ENCODE results near the gene MGMT. TPM values are rescaled to one million over a fixed set of nuclear protein-coding genes. Genes with fewer than 3 reads are reported as not detected.

The MGMT gene
- total and polyA plus RNA-seq, 4 donors, result 9.9 to 39.6 (median 23.2) TPM

GRCh38 chr10:129547608-129548007, 80.6 kb downstream of the MGMT start:
- Histone ChIP-seq H3K36me3 (ENCODE audit: control insufficient read depth in 4 of 4, insufficient read depth in 4 of 4, low read length in 4 of 4) (peaks cover 0 to 6% (median under 1%) of the 10 kb centered on the region in 4 donors), H3K27me3 (ENCODE audit: control insufficient read depth in 3 of 3, insufficient read depth in 3 of 3, low read length in 2 of 3) (no peaks in the 10 kb centered on the region), H3K4me1 (ENCODE audit: control insufficient read depth in 5 of 5, insufficient read depth in 5 of 5, low read length in 5 of 5) (no peaks in the 10 kb centered on the region), H3K9me3 (ENCODE audit: control insufficient read depth in 4 of 4, insufficient read depth in 3 of 4, low read length in 3 of 4) (no peaks in the 10 kb centered on the region), H3K27ac (ENCODE audit: low read depth in 1 of 2, low read length in 1 of 2) (no peak overlapping the region), H3K4me3 (no peak overlapping the region), H3K9ac (ENCODE audit: insufficient read depth in 1 of 2, low read length in 2 of 2) (no peak overlapping the region)
- 83 to 90% methylated on average over 7 of the region's 7 CpGs for WGBS, 2 donors
- no peak for TF ChIP-seq CTCF (IDR thresholded peaks at IDR 0.05; ENCODE audit: control extremely low read depth, extremely low read depth)
- ATAC-seq (ENCODE audit: insufficient read depth, low FRiP score), result no peak
- DNase-seq, result no peak

GRCh38 chr10:129548600-129548999, 81.6 kb downstream of the MGMT start:
- 91 to 97% methylated on average over 10 of the region's 10 CpGs for WGBS, 2 donors
- TF ChIP-seq CTCF (IDR thresholded peaks at IDR 0.05; ENCODE audit: control extremely low read depth, extremely low read depth), result no peak
- no peaks in the 10 kb centered on the region for H3K4me1 ChIP-seq (ENCODE audit: control insufficient read depth in 5 of 5, insufficient read depth in 5 of 5, low read length in 5 of 5)

GRCh38 chr10:129550076-129550475, 83.0 kb downstream of the MGMT start:
- Histone ChIP-seq H3K36me3 (ENCODE audit: control insufficient read depth in 4 of 4, insufficient read depth in 4 of 4, low read length in 4 of 4) (peaks cover 0 to 6% (median 0%) of the 10 kb centered on the region in 4 donors), H3K27ac (ENCODE audit: low read depth in 1 of 2, low read length in 1 of 2) (no peak overlapping the region), H3K9me3 (ENCODE audit: control insufficient read depth in 4 of 4, insufficient read depth in 3 of 4, low read length in 3 of 4) (peaks cover 0 to 1% (median 0%) of the 10 kb centered on the region in 4 donors), H3K27me3 (ENCODE audit: control insufficient read depth in 3 of 3, insufficient read depth in 3 of 3, low read length in 2 of 3) (no peaks in the 10 kb centered on the region), H3K4me3 (no peak overlapping the region), H3K4me1 (ENCODE audit: control insufficient read depth in 5 of 5, insufficient read depth in 5 of 5, low read length in 5 of 5) (no peaks in the 10 kb centered on the region), H3K9ac (ENCODE audit: insufficient read depth in 1 of 2, low read length in 2 of 2) (no peak overlapping the region)
- 96 to 98% methylated on average over 16 of the region's 16 CpGs for WGBS, 2 donors
- no peak for TF ChIP-seq CTCF (IDR thresholded peaks at IDR 0.05; ENCODE audit: control extremely low read depth, extremely low read depth)
- ATAC-seq (ENCODE audit: insufficient read depth, low FRiP score) (no peak), DNase-seq (no peak)

More at GRCh38 chr10:129548600-129548999, 81.6 kb downstream of the MGMT start:
- Histone ChIP-seq H3K4me3 (no peak overlapping the region), H3K9me3 (ENCODE audit: control insufficient read depth in 4 of 4, insufficient read depth in 3 of 4, low read length in 3 of 4) (no peaks in the 10 kb centered on the region), H3K27me3 (ENCODE audit: control insufficient read depth in 3 of 3, insufficient read depth in 3 of 3, low read length in 2 of 3) (no peaks in the 10 kb centered on the region), H3K9ac (ENCODE audit: insufficient read depth in 1 of 2, low read length in 2 of 2) (no peak overlapping the region), H3K27ac (ENCODE audit: low read depth in 1 of 2, low read length in 1 of 2) (no peak overlapping the region), H3K36me3 (ENCODE audit: control insufficient read depth in 4 of 4, insufficient read depth in 4 of 4, low read length in 4 of 4) (peaks cover 0 to 6% (median 0%) of the 10 kb centered on the region in 4 donors)
- ATAC-seq (ENCODE audit: insufficient read depth, low FRiP score), result no peak
- no peak for DNase-seq

- Histone ChIP-seq H3K27me3 (ENCODE audit: control insufficient read depth in 3 of 3, insufficient read depth in 3 of 3, low read length in 2 of 3) (no peaks in the 10 kb centered on the region), H3K27ac (ENCODE audit: low read depth in 1 of 2, low read length in 1 of 2) (no peak overlapping the region), H3K36me3 (ENCODE audit: control insufficient read depth in 4 of 4, insufficient read depth in 4 of 4, low read length in 4 of 4) (peaks cover 0 to 8% (median 0%) of the 10 kb centered on the region in 4 donors), H3K9ac (ENCODE audit: insufficient read depth in 1 of 2, low read length in 2 of 2) (no peak overlapping the region), H3K4me1 (ENCODE audit: control insufficient read depth in 5 of 5, insufficient read depth in 5 of 5, low read length in 5 of 5) (no peaks in the 10 kb centered on the region), H3K9me3 (ENCODE audit: control insufficient read depth in 4 of 4, insufficient read depth in 3 of 4, low read length in 3 of 4) (peaks cover 0 to 2% (median 0%) of the 10 kb centered on the region in 4 donors), H3K4me3 (no peak overlapping the region)
- 92 to 97% methylated on average over 10 of the region's 10 CpGs for WGBS, 2 donors
- no peak for DNase-seq
- no peak for TF ChIP-seq CTCF (IDR thresholded peaks at IDR 0.05; ENCODE audit: control extremely low read depth, extremely low read depth)
- no peak for ATAC-seq (ENCODE audit: insufficient read depth, low FRiP score)
Observed at GRCh38 chr10:129550658-129551057, 83.6 kb downstream of the MGMT start.
